Stimulated activated CD4-positive, alpha-beta T cell treated with anti-CD3 and anti-CD28 coated beads, TNF-alpha, amount 100 ng/mL, for 24 hours (primary cell): ENCODE measurements around the gene CNIH4.
"Not testable (repeated sequence)": the region's sequence is repeated elsewhere in the genome, so short reads cannot be mapped to it uniquely, and the experiment has no call there.

Experiments
- DNase-seq, 3 experiments: peaks; one replicate each; pipeline ENCODE4 v3.0.0-alpha.2; 2020; ENCODE audit warnings: low read depth in 3 of 3

CNIH4 gene

DNA sequence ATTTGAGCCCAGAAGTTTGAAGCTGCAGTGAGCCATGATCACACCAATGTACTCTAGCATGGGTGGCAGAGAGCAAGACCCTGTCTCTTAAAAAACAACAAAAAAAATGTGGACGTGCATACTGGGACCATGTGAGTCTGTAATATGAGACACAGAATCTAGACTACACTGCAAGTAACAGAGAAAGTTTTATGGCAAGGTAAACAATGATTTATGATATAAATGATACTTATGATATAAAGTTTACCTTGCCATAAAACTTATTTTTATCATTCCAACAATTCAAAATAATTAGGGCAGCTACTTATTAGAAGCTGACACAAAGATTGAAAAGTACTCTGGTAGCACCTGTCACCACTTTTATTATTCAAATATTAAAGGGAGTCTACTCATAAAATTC, 43.2 kb downstream of the CNIH4 start:
- no peak for DNase-seq

DNA sequence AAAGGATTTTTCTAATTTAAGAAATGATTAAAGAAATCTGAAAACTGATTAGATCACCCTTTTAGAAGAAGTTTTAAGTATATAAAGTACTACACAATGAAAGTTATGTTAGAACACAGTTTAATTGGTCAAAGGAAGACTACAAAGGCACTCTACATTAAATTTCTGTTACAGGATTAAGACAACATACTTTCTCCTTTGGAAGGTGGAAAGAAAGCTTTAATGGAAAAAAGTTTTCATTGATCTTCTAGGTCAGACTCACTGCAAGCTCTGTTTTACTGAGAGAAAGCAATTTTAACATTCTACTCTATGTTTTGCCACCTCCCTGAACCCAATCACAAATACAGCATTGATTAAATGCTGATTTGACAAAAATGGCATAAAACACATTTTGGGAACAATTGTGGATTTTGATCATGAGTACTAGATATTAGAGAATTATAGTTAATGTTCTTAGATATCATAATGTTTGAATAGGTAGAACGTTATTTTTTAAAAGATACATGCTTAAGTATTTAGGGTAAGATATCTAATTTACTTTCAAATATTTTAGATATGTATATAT, 45.9 kb downstream of the CNIH4 start:
- DNase-seq, result no peak

DNA sequence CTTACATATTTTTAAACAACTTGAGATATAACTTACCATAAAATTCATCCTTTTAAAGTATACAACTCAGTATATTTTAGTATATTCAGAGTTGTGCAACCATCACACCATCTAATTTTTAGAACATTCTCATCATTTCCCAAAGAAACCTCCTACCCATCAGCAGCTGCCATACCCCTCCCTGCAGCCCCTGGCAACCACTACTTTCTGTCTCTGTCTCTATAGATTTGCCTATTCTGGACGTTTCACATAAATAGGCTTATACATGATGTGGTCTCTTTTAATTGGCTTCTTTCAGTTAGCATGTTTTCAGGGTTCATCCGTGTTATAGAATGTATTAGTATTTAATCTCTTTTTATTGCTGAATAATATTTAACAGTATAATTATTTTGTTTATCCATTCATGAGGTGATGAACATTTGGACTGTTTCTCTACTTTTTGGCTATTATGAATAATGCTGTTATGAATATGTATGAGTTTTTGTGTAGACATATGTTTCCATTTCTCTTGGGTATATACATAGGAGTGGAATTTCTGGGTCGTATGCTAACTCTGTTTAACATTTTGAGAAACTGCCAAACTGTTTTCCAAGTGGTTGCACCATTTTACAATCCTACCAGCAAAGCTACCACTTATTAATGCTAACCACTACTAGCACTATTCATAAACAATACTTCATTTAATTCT, 48.4 kb downstream of the CNIH4 start:
- no peak for DNase-seq

- DNase-seq, result no peak
These were observed 48.9 kb downstream of the CNIH4 start for GRCh38 chr1:224405604-224405970.

DNA sequence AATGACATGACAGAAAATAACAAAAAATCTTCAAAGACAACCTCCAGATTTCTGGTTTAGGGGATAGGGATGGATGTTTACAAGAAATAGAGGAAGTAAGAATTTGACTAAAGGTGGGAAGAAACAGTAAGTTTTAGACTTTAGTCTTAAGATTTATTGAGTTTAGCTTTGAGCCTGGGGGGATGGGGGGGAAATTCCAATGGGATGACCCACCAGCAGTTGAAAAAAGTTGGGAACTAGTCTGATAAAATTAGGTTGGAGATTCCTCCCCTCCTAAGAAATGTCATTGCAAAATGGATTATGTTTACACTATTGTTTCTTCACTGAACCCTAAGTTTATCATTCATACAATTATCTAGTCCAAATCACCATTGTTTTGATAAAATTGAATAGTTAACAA, 49.5 kb downstream of the CNIH4 start:
- DNase-seq, result no peak

DNA sequence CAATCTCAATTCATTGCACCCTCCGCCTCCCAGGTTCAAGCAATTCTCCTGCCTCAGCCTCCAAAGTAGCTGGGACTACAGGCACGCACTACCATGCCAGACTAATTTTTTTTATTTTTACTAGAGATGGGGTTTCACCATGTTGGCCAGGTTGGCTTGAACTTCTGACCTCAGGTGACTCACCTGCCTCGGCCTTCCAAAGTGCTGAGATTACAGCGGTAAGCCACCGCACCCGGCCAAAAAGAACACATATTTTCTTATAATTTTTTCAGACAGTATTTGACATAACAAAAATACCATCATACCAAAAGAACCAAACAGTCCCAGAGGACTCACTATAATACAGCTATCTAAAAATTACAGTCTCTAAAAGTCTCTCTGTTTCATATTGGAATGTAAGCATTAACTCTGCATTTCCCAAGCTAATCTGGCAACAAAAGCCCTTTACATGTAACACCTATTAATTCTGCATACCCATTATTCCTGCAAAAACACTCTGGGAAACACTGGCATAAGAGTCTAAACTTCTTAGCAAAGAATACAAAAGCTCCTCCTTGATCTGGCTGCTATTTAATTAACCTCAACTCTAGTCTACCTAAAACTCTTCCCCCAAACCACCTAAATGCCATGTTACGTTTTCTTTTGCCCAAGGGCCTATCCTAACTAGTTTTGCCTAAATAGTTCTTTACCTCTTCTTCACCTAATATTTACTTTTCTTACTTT, 51.1 kb downstream of the CNIH4 start:
- DNase-seq, result no peak

DNA sequence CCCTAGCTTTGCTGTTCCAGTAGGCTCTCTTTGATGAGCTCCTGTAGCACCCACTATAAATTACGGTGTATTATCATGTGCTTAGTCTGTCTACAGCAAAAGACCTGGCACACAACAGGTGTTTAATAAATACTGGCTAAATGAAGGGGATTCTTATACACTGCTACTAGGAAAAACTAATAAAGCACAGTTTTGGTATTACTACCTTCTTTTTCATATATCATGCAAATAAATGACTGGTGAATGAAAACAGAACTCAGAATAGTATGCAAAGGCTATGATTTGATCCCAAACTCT, 51.6 kb downstream of the CNIH4 start:
- DNase-seq, result no peak

GRCh38 chr1:224411766-224412165, 55.1 kb downstream of the CNIH4 start:
- DNase-seq, result no peak

DNA sequence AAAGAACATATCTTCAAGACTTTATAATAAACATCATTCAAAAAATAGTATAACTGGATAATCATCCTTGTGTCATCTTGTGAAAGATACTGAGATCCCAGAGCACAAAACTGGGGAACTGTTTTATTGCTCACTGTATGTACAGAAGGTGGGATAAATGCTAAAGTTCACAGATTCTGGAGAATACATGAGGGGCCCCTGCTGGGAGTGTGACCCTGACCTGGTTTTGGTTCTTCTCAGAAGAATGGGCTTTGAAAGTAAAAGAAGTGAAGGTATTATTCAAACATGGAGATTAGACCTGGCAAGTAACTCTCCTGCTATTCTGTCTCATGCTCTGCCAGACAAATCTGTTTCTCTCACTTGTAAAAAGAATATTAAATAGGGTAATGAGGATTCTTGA, 63.4 kb downstream of the CNIH4 start:
- no peak for DNase-seq

DNA sequence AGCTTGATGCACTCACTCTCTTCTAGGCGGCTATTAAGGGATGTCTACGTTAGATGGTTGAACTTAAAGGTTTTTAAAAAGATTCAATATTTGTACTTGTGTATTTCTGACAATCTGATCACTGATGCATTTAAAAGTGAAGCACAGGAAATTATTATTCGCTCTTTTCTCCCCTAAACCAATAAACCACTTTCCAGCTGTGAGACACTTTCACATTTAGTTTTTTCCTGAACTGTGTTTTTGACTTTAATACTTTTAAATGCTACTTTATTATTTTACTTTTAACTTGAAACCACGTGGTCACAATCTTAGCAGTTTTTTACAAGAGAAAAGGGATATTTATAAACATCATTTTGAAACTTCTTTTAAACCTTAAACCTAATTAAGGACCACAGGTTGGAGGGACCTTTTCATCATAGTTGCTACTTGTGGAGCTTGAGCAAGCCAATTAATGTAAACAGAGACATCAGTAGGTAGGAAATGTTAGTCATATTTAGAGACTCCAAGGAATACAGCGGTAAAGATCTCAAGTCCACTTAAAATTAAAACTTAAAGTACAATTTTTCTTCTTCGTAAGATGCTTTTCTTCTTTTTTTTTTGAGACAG, 68.7 kb downstream of the CNIH4 start:
- DNase-seq, result no peak

GRCh38 chr1:224426869-224427268, 70.2 kb downstream of the CNIH4 start:
- DNase-seq, result not testable (repeated sequence)

DNA sequence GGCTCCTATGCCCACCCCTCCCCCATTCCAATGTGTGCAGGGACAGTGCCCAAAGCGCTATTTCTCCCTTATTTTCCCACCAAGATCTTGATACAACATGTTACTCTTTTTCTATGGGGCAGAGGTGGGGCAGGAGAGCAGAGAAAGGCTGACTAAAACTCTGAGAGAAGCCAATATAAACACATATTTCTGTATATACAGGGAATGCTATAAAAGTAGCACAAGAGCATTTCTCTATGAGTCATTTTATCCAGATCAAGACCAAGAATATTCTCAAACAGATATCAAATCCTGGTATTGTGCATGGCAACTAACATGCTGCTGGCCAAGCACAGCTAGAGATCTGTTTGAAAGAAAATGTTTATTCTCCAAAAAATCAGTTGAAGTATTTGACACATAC, 70.7 kb downstream of the CNIH4 start:
- no peak for DNase-seq

GRCh38 chr1:224428713-224429112, 72.0 kb downstream of the CNIH4 start:
- DNase-seq, result not testable (repeated sequence)
